GM18873 (cell line): Measurements from ENCODE around the gene ZNF493.

Source experiments
- ATAC-seq: cut with Tn5 transposase; IDR thresholded peaks from one replicate; pipeline ENCODE4 v1.9.1; 2021; ENCODE audit warnings: mild to moderate bottlenecking, moderate library complexity, moderate number of reproducible peaks; ENCODE audit not compliant: unreplicated experiment, low FRiP score

Gene ZNF493

GRCh38 chr19:21396893-21397572 lies at the start of gene ZNF493:
ZNF493 (plus strand) TSS chr19:21397133; CDS start chr19:21397238, 105 bp downstream.
- ATAC-seq = peak; percentile 99

- no peak for ATAC-seq
These were observed 44.1 kb upstream of the ZNF493 start for GRCh38 chr19:21352830-21353229.

GRCh38 chr19:21358768-21359451 lies 38.0 kb upstream of the ZNF493 start, which contains the start of gene ZNF738:
ZNF738 (plus strand) TSS chr19:21359000; CDS start chr19:21359141, 141 bp downstream.
- ATAC-seq = peak; percentile 90

DNA sequence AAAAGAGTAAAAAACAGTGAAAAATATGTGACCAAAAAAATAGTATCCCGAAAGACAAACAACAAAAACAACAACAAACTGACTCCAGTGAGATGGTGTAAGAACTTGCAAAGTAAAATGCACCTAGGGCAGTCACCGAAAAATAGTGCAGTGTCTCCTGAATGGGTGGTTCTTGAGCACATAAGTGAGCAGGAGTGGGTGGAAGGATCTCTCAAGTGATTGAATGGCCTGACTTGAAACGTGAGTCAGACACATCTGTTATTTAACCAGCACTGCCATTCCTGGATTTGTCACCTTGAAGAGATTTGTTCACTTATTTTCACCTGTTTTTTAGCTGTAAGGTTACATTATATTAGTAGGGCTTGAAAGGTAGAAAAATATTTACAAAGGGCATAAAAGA lies 34.6 kb upstream of the ZNF493 start:
- no peak for ATAC-seq

DNA sequence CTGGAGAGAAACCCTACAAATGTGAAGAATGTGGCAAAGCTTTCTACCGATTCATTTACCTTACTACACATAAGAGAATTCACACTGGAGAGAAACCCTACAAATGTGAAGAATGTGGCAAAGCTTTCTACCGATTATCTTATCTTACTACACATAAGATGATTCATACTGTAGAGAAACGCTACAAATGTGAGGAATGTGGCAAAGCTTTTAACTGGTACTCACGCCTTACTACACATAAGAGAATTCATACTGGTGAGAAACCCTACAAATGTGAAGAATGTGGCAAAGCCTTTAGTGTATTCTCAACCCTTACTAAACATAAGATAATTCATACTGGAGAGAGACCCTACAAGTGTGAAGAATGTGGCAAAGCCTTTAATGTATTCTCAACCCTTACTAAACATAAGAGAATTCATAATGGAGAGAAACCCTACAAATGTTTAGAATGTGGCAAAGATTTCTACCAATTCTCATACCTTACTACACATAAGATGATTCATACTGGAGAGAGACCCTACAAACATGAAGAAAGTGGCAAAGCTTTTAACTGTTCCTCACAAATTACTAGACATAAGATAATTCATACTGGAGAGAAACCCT lies 12.9 kb upstream of the ZNF493 start:
- no peak for ATAC-seq

DNA sequence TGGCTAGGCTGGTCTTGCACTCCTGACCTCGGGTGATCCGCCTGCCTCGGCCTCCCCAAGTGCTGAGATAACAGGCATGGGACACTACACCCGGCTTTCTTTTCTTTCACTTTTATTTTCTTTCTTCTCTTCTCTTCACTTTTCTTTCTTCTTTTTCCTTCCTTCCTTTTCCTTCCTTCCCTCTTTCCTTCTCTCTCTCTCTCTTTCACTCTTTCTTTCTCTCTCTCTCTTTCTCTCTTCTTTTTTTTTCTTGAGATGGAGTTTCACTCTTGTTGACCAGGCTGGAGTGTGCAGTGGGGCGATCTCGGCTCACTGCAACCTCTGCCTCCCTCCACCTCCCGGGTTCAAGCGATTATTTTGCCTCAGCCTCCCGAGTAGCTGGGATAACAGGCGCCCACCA lies 812 bp upstream of the ZNF493 start:
- ATAC-seq = no peak

GRCh38 chr19:21398851-21399250 lies 1.9 kb downstream of the ZNF493 start:
- no peak for ATAC-seq

DNA sequence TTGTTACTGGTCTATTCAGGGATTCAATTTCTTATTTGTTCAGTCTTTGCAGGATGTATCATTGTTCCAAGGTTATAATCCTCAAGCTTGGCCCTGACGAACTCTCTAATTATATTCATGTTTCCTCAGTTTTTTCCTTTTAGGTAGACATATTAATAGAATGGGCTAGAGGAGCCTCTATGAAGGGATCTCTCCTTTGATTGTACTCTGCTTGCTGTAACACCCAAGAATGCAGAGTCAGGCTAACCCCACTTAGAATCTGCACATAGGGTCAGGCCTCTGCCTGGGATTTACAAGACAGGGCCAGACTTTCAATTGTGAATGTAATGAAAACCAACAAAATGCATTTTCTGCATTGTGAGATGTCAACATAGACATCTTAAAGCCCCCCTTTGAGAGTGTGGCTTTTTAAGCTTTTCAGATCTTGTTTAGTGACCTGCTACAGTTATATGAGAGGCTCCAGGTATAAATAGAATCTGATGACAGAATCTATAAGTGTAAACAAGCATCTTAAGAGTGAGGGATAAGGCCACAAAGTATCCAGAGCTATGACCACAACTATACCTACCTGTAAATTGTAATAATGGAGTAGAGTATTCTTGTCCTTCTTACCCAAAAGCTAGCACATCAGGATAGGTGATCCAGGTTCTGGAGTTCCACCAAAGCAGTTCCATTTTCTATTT lies 5.5 kb downstream of the ZNF493 start:
- no peak for ATAC-seq

- ATAC-seq = no peak
These were observed 13.2 kb downstream of the ZNF493 start for GRCh38 chr19:21410166-21410565.

- ATAC-seq = no peak
These were observed 25.3 kb downstream of the ZNF493 start for GRCh38 chr19:21422244-21422643.

- no peak for ATAC-seq
These were observed 26.4 kb downstream of the ZNF493 start for GRCh38 chr19:21423057-21424041.

DNA sequence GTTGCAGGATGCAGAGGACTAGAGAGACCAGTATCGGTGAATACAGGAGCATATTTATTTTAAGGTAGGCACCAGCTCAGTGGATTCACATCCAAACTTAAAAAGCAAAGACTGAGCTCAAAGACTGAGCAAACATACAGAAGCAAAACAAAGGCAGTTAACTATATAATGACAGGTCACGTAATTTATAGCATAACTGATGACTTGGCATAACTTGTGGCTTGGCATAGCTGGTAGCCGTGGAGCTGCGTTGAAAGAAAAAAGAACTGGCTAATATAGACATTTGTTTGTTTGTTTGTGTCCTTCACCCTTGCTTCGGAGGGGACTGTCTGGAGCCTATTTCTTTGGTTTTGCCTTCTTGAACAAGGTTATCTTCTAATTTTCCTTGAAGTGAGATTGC lies 33.7 kb downstream of the ZNF493 start:
- ATAC-seq = no peak

GRCh38 chr19:21432590-21432989 lies 35.7 kb downstream of the ZNF493 start:
- no peak for ATAC-seq

- no peak for ATAC-seq
These were observed 37.6 kb downstream of the ZNF493 start for GRCh38 chr19:21434516-21434915.

GRCh38 chr19:21434967-21435544 lies 38.1 kb downstream of the ZNF493 start:
- ATAC-seq = no peak

DNA sequence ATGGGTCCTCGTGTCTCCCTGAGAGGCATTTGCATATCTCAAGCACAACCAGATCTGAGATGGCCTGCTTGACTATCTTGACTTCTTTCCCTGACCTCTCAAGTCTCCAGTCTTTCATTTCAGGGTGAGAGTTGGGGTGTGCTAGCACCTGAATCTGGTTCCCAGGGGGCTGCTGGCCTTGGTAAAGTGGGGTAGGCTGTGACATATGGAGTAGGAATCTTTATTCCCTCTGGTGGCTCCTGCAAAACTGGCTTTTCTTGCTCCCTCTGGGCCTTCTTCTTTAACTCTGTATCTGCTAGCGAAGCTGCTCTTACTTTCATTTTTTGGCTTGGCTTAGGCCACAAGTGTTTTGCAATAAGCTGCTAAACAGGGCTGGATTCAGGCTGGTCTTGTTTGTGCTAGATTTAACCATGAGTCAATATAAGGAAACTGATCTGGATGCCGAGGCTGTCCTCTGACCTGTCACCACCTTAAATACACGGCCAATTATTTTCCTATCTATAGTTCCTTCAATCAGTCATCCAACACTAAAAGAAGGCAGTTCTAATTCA lies 42.3 kb downstream of the ZNF493 start:
- no peak for ATAC-seq

DNA sequence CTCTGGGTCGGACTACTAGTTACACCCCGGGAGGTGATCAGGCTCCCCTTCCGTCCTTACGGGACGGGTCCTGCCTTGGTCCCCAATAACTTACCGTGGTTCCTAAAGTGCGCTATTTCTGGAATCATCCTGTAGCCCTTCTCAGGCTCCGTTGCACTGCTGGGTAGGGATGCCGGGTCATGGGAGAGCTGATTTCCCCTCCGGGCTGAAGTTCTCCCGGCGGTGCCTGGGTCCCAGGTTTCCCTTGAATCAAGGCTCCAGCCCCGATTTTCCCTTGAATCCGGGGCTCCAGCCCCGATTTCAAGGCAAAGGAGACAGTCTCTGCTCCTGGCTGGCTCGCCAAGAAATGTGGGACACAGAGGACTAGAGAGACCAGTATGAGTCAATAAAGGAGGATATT lies 43.4 kb downstream of the ZNF493 start:
- no peak for ATAC-seq

GRCh38 chr19:21451187-21451586 lies 54.3 kb downstream of the ZNF493 start:
- ATAC-seq = no peak

GRCh38 chr19:21454901-21455300 lies 58.0 kb downstream of the ZNF493 start:
- no peak for ATAC-seq
